IMR-90 (cell line): Measurements from ENCODE around the gene HLA-F. TPM values are rescaled to one million over a fixed set of nuclear protein-coding genes. Genes with fewer than 3 reads are reported as not detected.

Experiments
- ATAC-seq: fragments of 200-7000 bp; cut with Tn5 transposase; 2 replicates; pipeline ENCODE4 v1.9.1; 2020; ENCODE audit warnings: low read depth, mild to moderate bottlenecking, moderate library complexity
- BruUV-seq: library from RNA; stranded (reverse); fragments of 400-500 nt; replicated peaks from 2 replicates; lab custom pipeline; 2021; lab: Mats Ljungman, UMichigan
- CTCF ChIA-PET: fragments of 300-600 bp; formaldehyde crosslinking; extraction: SDS; loops from one replicate; lab custom pipeline; 2021; ENCODE audit warnings: antibody characterized with exemption; lab: Yijun Ruan, JAX
- POLR2A ChIA-PET: fragments of 300-600 bp; sonication (Branson Sonifier 250); formaldehyde crosslinking; loops from one replicate; lab custom pipeline; 2022; ENCODE audit warnings: antibody characterized with exemption; ENCODE audit not compliant: unreplicated experiment; lab: Charles Lee
- DNase-seq: peaks from one replicate; pipeline ENCODE4 v3.0.0; 2013
- H2AFZ ChIP-seq: replicated peaks from 2 replicates; pipeline ENCODE3; 2013; ENCODE audit warnings: low read length, mild to moderate bottlenecking; ENCODE audit not compliant: poor library complexity
- H2AK5ac ChIP-seq: 2 replicates; pipeline ENCODE4 v1.6.1; 2013; ENCODE audit warnings: low read depth, low read length, inconsistent platforms
- H2AK9ac ChIP-seq: replicated peaks from 2 replicates; pipeline ENCODE3; 2013; ENCODE audit warnings: mild to moderate bottlenecking, low read depth, low read length, moderate library complexity; ENCODE audit not compliant: poor library complexity
- H2BK120ac ChIP-seq: 2 replicates; pipeline ENCODE4 v1.6.1; 2013; ENCODE audit warnings: low read depth, low read length, inconsistent platforms
- H2BK15ac ChIP-seq: 3 replicates; pipeline ENCODE4 v1.6.1; 2013; ENCODE audit warnings: low read depth, low read length, inconsistent platforms
- H2BK20ac ChIP-seq: 2 replicates; pipeline ENCODE4 v1.6.1; 2013; ENCODE audit warnings: low read depth, mild to moderate bottlenecking, inconsistent platforms, low read length, moderate library complexity
- H2BK5ac ChIP-seq: 2 replicates; pipeline ENCODE4 v1.6.1; 2013; ENCODE audit warnings: mild to moderate bottlenecking, low read depth, low read length, inconsistent platforms; ENCODE audit not compliant: poor library complexity, severe bottlenecking
- H3K14ac ChIP-seq: replicated peaks from 2 replicates; pipeline ENCODE4 v1.6.1; 2013; ENCODE audit warnings: low read depth, low read length, inconsistent platforms
- H3K18ac ChIP-seq: 2 replicates; pipeline ENCODE4 v1.6.1; 2013; ENCODE audit warnings: low read depth, low read length, control low read depth
- H3K23ac ChIP-seq: 2 replicates; pipeline ENCODE4 v1.6.1; 2013; ENCODE audit warnings: low read depth, low read length, inconsistent platforms
- H3K27ac ChIP-seq: 2 replicates; pipeline ENCODE4 v1.5.1; 2013; ENCODE audit warnings: mild to moderate bottlenecking, control low read depth, low read length; ENCODE audit not compliant: insufficient read depth
- H3K27me3 ChIP-seq: 2 replicates; pipeline ENCODE4 v1.6.1; 2013; ENCODE audit warnings: low read length; ENCODE audit not compliant: control insufficient read depth, insufficient read depth
- H3K36me3 ChIP-seq: 2 replicates; pipeline ENCODE4 v1.6.1; 2013; ENCODE audit warnings: low read length, mixed read lengths; ENCODE audit not compliant: control insufficient read depth, insufficient read depth
- H3K4ac ChIP-seq: 2 replicates; pipeline ENCODE4 v1.6.1; 2013; ENCODE audit warnings: low read depth, low read length, inconsistent platforms
- H3K4me1 ChIP-seq: 2 replicates; pipeline ENCODE4 v1.6.1; 2013; ENCODE audit warnings: low read length, mixed read lengths; ENCODE audit not compliant: control insufficient read depth, insufficient read depth
- H3K4me2 ChIP-seq: 2 replicates; pipeline ENCODE4 v1.6.1; 2013; ENCODE audit warnings: low read depth, mild to moderate bottlenecking, control low read depth, low read length, moderate library complexity
- H3K4me3 ChIP-seq: 2 replicates; pipeline ENCODE4 v1.5.1; 2013; ENCODE audit warnings: low read depth, mild to moderate bottlenecking, control low read depth, low read length, moderate library complexity; ENCODE audit not compliant: insufficient read depth
- H3K56ac ChIP-seq: 2 replicates; pipeline ENCODE4 v1.6.1; 2013; ENCODE audit warnings: low read length, inconsistent platforms; ENCODE audit not compliant: insufficient read depth; ENCODE audit errors: extremely low read depth
- H3K79me1 ChIP-seq, 2 experiments: 2 replicates each; pipeline ENCODE4 v1.6.1; 2013; ENCODE audit warnings: low read length in 2 of 2, inconsistent platforms in 1 of 2, low read depth in 1 of 2
- H3K9ac ChIP-seq: 2 replicates; pipeline ENCODE4 v1.6.1; 2013; ENCODE audit warnings: low read depth, low read length, control low read depth
- H3K9me1 ChIP-seq: 2 replicates; pipeline ENCODE4 v1.6.1; 2013; ENCODE audit warnings: low read length, inconsistent platforms; ENCODE audit not compliant: insufficient read depth
- H3K9me3 ChIP-seq: 2 replicates; pipeline ENCODE4 v1.6.1; 2013; ENCODE audit warnings: low read length; ENCODE audit not compliant: control insufficient read depth, insufficient read depth
- H4K20me1 ChIP-seq: 2 replicates; pipeline ENCODE4 v1.6.1; 2013; ENCODE audit warnings: low read length, inconsistent platforms; ENCODE audit not compliant: insufficient read depth
- H4K5ac ChIP-seq: 2 replicates; pipeline ENCODE4 v1.6.1; 2013; ENCODE audit warnings: mild to moderate bottlenecking, low read depth, low read length, control low read depth
- H4K8ac ChIP-seq, 2 experiments: 2 replicates each; pipeline ENCODE4 v1.6.1; 2013; ENCODE audit warnings: low read depth in 2 of 2, low read length in 2 of 2, control low read depth in 1 of 2, inconsistent platforms in 1 of 2
- H4K91ac ChIP-seq: 2 replicates; pipeline ENCODE4 v1.6.1; 2013; ENCODE audit warnings: low read depth, low read length, inconsistent platforms; ENCODE audit not compliant: insufficient read depth
- CEBPB ChIP-seq: IDR thresholded peaks from 2 replicates; pipeline ENCODE4 v1.6.1; 2012; ENCODE audit warnings: low read depth, low read length, improper control_type of control experiment
- MAFK ChIP-seq: IDR thresholded peaks from 2 replicates; pipeline ENCODE4 v1.6.1; 2012; ENCODE audit warnings: low read depth, low read length, improper control_type of control experiment
- NFE2L2 ChIP-seq: fragments of 150-350 bp; IDR thresholded peaks from 2 replicates; pipeline ENCODE4 v1.6.1; 2016; ENCODE audit warnings: low read depth, mild to moderate bottlenecking, low read length
- POLR2A ChIP-seq: IDR thresholded peaks from 2 replicates; pipeline ENCODE4 v1.6.1; 2012; ENCODE audit warnings: mild to moderate bottlenecking, low read depth, low read length
- RFX5 ChIP-seq: IDR thresholded peaks from 2 replicates; pipeline ENCODE4 v1.8.0; 2012; ENCODE audit warnings: low read depth, mild to moderate bottlenecking, low read length, moderate library complexity
- WGBS, 2 experiments: methylation state at CpG; one replicate each; pipeline versions ENCODE4 v1.1.5 to v1.1.7; 2013; ENCODE audit warnings: missing lambda C conversion rate in 2 of 2; ENCODE audit not compliant: insufficient read length in 1 of 2; ENCODE audit errors: extremely low coverage in 2 of 2; 5-methylcytosine and 5-hydroxymethylcytosine counted together
- dilution Hi-C: fragments of 300-500 bp; cut with HindIII; formaldehyde crosslinking; loops from one replicate; pipeline ENCODE4 v1.14.3; 2018; ENCODE audit warnings: low sequenced_read_pairs; ENCODE audit not compliant: unreplicated experiment
- in situ Hi-C: fragments of 300-500 bp; cut with MboI; formaldehyde crosslinking; loops from 3 replicates; pipeline ENCODE4 v1.14.3; 2019; ENCODE audit warnings: low sequenced_read_pairs, inconsistent platforms, mixed read lengths
- intact Hi-C: fragments of 100-400 bp; cut with micrococcal nuclease; formaldehyde crosslinking; loops from 2 replicates; pipeline ENCODE4 v1.10.0; 2022
- polyA plus RNA-seq, 3 experiments: library from polyadenylated mRNA; depleted of rRNA; stranded (reverse); fragments of >200 nt; gene quantifications; 2 replicates each; pipeline ENCODE4 v1.2.3, GENCODE V29; 2012; ENCODE audit warnings: low replicate concordance in 1 of 3
- total RNA-seq: library from RNA; depleted of rRNA; stranded (reverse); fragments of >200 nt; gene quantifications from 2 replicates; pipeline ENCODE4 v1.2.3, GENCODE V29; 2012
- TF ChIP-seq, protein P1 (sequence below): fragments of 150-350 bp; IDR thresholded peaks from 2 replicates; pipeline ENCODE4 v1.6.1; 2017; ENCODE audit warnings: mild to moderate bottlenecking, antibody characterized with exemption, low read length, low read depth
- TF ChIP-seq, protein P2 (sequence below): fragments of 150-350 bp; IDR thresholded peaks from 2 replicates; pipeline ENCODE4 v1.6.1; 2016; ENCODE audit warnings: low read depth, mild to moderate bottlenecking, low read length, moderate library complexity, borderline replicate concordance
- TF ChIP-seq, protein P3 (sequence below): conservative IDR thresholded peaks from 2 replicates; pipeline ENCODE4 v1.5.1; 2012; ENCODE audit warnings: mild to moderate bottlenecking, low read depth, low read length, improper control_type of control experiment

HLA-F gene
- total and polyA plus RNA-seq, 2 of the 4 experiments (the other 2 are of a cell fraction) = not detected

DNA sequence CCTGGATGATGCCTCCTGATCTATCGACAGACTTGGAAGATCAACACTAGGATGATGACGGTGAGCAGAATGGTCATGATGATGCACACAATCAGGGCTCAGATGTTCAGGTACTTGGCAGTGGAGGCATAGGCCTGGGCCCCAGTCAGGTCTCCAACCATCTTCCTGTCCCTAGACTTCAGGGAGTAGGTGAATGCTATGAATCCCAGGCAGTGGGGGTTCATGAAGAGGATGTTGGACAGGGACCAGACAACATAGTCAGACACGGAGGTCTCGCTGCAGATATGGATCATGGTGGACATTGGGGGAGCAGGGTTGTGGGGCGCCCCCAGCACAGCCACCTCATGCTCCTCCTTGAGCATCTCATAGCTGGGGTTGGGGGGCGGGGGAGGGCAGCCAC, 27.5 kb downstream of the HLA-F start:
- Histone ChIP-seq H4K20me1 (no peaks in the 10 kb centered on the region), H3K27me3 (peaks cover 6% of the 10 kb centered on the region), H3K18ac (no peak overlapping the region), H3K36me3 (no peaks in the 10 kb centered on the region; the same call in 1 of the 2 replicates), H3K79me1 (peaks cover 5% of the 10 kb centered on the region in 2 experiments; a peak in 1 of 4 replicates), H3K4ac (no peak overlapping the region), H3K9me3 (no peaks in the 10 kb centered on the region), H3K9ac (no peak overlapping the region), H2BK120ac (no peak overlapping the region), H3K4me2 (no peak overlapping the region), H2AK9ac (no peak overlapping the region), H3K4me3 (no peak overlapping the region), H2BK20ac (no peak overlapping the region), H4K91ac (no peak overlapping the region), H4K5ac (no peak overlapping the region), H4K8ac (no peak overlapping the region), H3K14ac (no peak overlapping the region), H3K23ac (no peak overlapping the region), H2BK5ac (no peak overlapping the region), H2AK5ac (no peak overlapping the region), H3K9me1 (no peaks in the 10 kb centered on the region), H2BK15ac (no peak overlapping the region), H3K27ac (no peak overlapping the region), H3K4me1 (peaks cover 2% of the 10 kb centered on the region; the same call in 1 of the 2 replicates), H3K56ac (no peak overlapping the region), H2AFZ (no peak overlapping the region)
- in situ Hi-C loops = no loop called here
- DNase-seq = no peak
- intact Hi-C loops = loop anchor here (5.0 kb wide), 1 partner anchor 118 kb away; the partner anchor contains the start of gene GABBR1
- ChIA-PET POLR2A (no interaction called here), CTCF (interaction anchor here (0.6 kb wide), 1 partner anchor 692 kb away, joined by 4 read pairs; no protein-coding TSS in a partner anchor)
- TF ChIP-seq, protein P1, sequence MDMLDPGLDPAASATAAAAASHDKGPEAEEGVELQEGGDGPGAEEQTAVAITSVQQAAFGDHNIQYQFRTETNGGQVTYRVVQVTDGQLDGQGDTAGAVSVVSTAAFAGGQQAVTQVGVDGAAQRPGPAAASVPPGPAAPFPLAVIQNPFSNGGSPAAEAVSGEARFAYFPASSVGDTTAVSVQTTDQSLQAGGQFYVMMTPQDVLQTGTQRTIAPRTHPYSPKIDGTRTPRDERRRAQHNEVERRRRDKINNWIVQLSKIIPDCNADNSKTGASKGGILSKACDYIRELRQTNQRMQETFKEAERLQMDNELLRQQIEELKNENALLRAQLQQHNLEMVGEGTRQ = no peak
- TF ChIP-seq CEBPB = no peak
- TF ChIP-seq, protein P2, sequence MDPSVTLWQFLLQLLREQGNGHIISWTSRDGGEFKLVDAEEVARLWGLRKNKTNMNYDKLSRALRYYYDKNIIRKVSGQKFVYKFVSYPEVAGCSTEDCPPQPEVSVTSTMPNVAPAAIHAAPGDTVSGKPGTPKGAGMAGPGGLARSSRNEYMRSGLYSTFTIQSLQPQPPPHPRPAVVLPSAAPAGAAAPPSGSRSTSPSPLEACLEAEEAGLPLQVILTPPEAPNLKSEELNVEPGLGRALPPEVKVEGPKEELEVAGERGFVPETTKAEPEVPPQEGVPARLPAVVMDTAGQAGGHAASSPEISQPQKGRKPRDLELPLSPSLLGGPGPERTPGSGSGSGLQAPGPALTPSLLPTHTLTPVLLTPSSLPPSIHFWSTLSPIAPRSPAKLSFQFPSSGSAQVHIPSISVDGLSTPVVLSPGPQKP = no peak
- TF ChIP-seq RFX5 = no peak
- TF ChIP-seq, protein P3, sequence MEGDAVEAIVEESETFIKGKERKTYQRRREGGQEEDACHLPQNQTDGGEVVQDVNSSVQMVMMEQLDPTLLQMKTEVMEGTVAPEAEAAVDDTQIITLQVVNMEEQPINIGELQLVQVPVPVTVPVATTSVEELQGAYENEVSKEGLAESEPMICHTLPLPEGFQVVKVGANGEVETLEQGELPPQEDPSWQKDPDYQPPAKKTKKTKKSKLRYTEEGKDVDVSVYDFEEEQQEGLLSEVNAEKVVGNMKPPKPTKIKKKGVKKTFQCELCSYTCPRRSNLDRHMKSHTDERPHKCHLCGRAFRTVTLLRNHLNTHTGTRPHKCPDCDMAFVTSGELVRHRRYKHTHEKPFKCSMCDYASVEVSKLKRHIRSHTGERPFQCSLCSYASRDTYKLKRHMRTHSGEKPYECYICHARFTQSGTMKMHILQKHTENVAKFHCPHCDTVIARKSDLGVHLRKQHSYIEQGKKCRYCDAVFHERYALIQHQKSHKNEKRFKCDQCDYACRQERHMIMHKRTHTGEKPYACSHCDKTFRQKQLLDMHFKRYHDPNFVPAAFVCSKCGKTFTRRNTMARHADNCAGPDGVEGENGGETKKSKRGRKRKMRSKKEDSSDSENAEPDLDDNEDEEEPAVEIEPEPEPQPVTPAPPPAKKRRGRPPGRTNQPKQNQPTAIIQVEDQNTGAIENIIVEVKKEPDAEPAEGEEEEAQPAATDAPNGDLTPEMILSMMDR = no peak
- no peak for TF ChIP-seq NFE2L2
- TF ChIP-seq MAFK = no peak
- no peak for TF ChIP-seq POLR2A
- no peak for ATAC-seq
- dilution Hi-C loops = no loop called here
- BruUV-seq = no TSS peak
- 92% methylated on average over 2 of the region's 6 CpGs; no CpG with 5 or more reads in 1 of the 2 experiments for WGBS, 2 experiments
